ENCODE data around the gene MICU2. TPM values are rescaled to one million over a fixed set of nuclear protein-coding genes. Genes with fewer than 3 reads are reported as not detected.

MICU2 gene
- total and polyA plus RNA-seq, 2 donors (not counting 3 experiments of a cell fraction or from before 2014, with no cell fraction given), result 24.0 to 36.7 TPM

GRCh38 chr13:21613791-21614190, 9.8 kb upstream of the MICU2 start:
- dilution Hi-C loops (cut with MboI; ENCODE audit: extremely low pct_ligation_motif_present, low sequenced_read_pairs) (no loop called here), intact Hi-C loops (cut with micrococcal nuclease) (no loop called here)
- ChIA-PET CTCF (interaction anchor here (1.1 to 1.3 kb wide), 2 partner anchors 24 to 101 kb away, joined by 3 to 4 read pairs; no protein-coding TSS in a partner anchor), POLR2A (no interaction called here)
- Histone ChIP-seq H3K27me3 (ENCODE audit: control insufficient read depth in 2 of 2, insufficient read depth in 2 of 2, low read length in 2 of 2) (peaks cover 5 to 6% of the 10 kb centered on the region in 2 experiments), H2AFZ (ENCODE audit: low read depth, low read length) (no peak overlapping the region), H4K20me1 (replicated peaks; ENCODE audit: control insufficient read depth, extremely low read depth, insufficient read depth, low read length) (no peaks in the 10 kb centered on the region), H3K9ac (replicated peaks; ENCODE audit: extremely low read depth, insufficient read depth, low read length) (no peak overlapping the region), H3K79me2 (ENCODE audit: control insufficient read depth, insufficient read depth, low read length) (no peaks in the 10 kb centered on the region), H3K9me3 (replicated peaks; ENCODE audit: control insufficient read depth, insufficient read depth, low read length) (no peaks in the 10 kb centered on the region), H3K4me2 (ENCODE audit: insufficient read depth, low read length) (no peak overlapping the region), H3K27ac (ENCODE audit: insufficient read depth, low read depth, low read length) (no peak overlapping the region), H3K4me1 (ENCODE audit: control insufficient read depth, extremely low read depth, insufficient read depth, low read length) (no peaks in the 10 kb centered on the region), H3K9me1 (replicated peaks; ENCODE audit: control insufficient read depth, extremely low read depth, insufficient read depth, low read length) (no peaks in the 10 kb centered on the region), H3K4me3 (replicated peaks in 1 of 3; ENCODE audit: insufficient read depth in 1 of 3, low read depth in 1 of 3, low read length in 3 of 3) (no peak overlapping the region), H3K36me3 (ENCODE audit: control insufficient read depth in 2 of 2, extremely low read depth in 1 of 2, insufficient read depth in 2 of 2, low read length in 2 of 2) (no peaks in the 10 kb centered on the region)
- FAIRE-seq (no peak), DNase-seq (ENCODE audit: low read depth, low spot score) (no peak)
- TF ChIP-seq JUN (IDR thresholded peaks at IDR 0.05; ENCODE audit: borderline replicate concordance, insufficient read depth, insufficient read length, low read depth) (no peak), POLR2A (IDR thresholded peaks at IDR 0.05; ENCODE audit: low read depth, low read length) (no peak), MYC (IDR thresholded peaks at IDR 0.05; ENCODE audit: low read depth, low read length) (no peak), POLR2AphosphoS5 (IDR thresholded peaks at IDR 0.05; ENCODE audit: insufficient read depth, low read depth, low read length) (no peak)
- TF ChIP-seq, protein P1, sequence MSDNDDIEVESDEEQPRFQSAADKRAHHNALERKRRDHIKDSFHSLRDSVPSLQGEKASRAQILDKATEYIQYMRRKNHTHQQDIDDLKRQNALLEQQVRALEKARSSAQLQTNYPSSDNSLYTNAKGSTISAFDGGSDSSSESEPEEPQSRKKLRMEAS (IDR thresholded peaks at IDR 0.05; ENCODE audit: insufficient read depth, insufficient read length), result no peak
- no TSS peak for BruUV-seq (replicated peaks)

DNA sequence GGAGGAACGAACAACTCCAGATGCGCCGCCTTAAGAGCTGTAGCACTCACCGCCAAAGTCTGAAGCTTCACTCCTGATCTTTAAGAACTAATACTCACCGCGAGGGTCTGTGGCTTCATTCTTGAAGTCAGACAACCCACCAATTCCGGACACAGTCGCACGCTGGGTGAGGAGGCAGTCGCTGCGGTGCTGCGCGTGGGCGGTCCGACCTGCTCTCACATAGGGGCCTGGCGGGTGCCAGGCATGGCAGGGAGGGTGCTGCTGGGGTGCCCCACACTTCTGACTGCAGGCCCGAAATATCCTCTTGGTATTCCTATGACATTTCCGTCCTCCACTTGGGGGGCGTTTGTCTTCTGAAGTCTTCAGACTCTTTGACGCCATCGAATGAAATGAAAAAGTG, 7.4 kb upstream of the MICU2 start:
- ChIA-PET CTCF (interaction anchor here (2.3 kb wide), 1 partner anchor 27 kb away, joined by 11 read pairs; no protein-coding TSS in a partner anchor), POLR2A (no interaction called here)
- DNase-seq (ENCODE audit: low read depth, low spot score) (no peak), FAIRE-seq (no peak)
- no peaks in the 10 kb centered on the region for H3K9me1 ChIP-seq (replicated peaks; ENCODE audit: control insufficient read depth, extremely low read depth, insufficient read depth, low read length)
- no TSS peak for BruUV-seq (replicated peaks)
- TF ChIP-seq MYC (IDR thresholded peaks at IDR 0.05; ENCODE audit: low read depth, low read length) (no peak), POLR2A (IDR thresholded peaks at IDR 0.05; ENCODE audit: low read depth, low read length) (no peak), JUN (IDR thresholded peaks at IDR 0.05; ENCODE audit: borderline replicate concordance, insufficient read depth, insufficient read length, low read depth) (no peak), CTCF (IDR thresholded peaks at IDR 0.05; ENCODE audit: extremely low read depth in 1 of 2, insufficient read depth in 1 of 2, low read depth in 1 of 2, low read length in 2 of 2) (no peak), EZH2 (IDR thresholded peaks at IDR 0.05; ENCODE audit: borderline replicate concordance, low read depth, low read length, severe bottlenecking) (no peak), POLR2AphosphoS5 (IDR thresholded peaks at IDR 0.05; ENCODE audit: insufficient read depth, low read depth, low read length) (no peak), FOS (IDR thresholded peaks at IDR 0.05; ENCODE audit: borderline replicate concordance, insufficient read depth, low read length) (no peak), GATA2 (IDR thresholded peaks at IDR 0.05; ENCODE audit: insufficient read depth, insufficient read length, low read depth, low read length) (no peak)
- TF ChIP-seq, protein P1 (IDR thresholded peaks at IDR 0.05; ENCODE audit: insufficient read depth, insufficient read length), result no peak
- no peaks in the 10 kb centered on the region for H3K79me2 ChIP-seq (ENCODE audit: control insufficient read depth, insufficient read depth, low read length)
- H3K27ac ChIP-seq (ENCODE audit: insufficient read depth, low read depth, low read length), result no peak overlapping the region
- peaks cover 8 to 19% of the 10 kb centered on the region in 2 experiments for H3K27me3 ChIP-seq (ENCODE audit: control insufficient read depth in 2 of 2, insufficient read depth in 2 of 2, low read length in 2 of 2)
- dilution Hi-C loops (cut with MboI; ENCODE audit: extremely low pct_ligation_motif_present, low sequenced_read_pairs) (no loop called here), intact Hi-C loops (cut with micrococcal nuclease) (no loop called here)
- H3K4me2 ChIP-seq (ENCODE audit: insufficient read depth, low read length), result no peak overlapping the region
- no peak overlapping the region for H2AFZ ChIP-seq (ENCODE audit: low read depth, low read length)
- no peaks in the 10 kb centered on the region for H3K9me3 ChIP-seq (replicated peaks; ENCODE audit: control insufficient read depth, insufficient read depth, low read length)
- no peaks in the 10 kb centered on the region for H3K36me3 ChIP-seq (ENCODE audit: control insufficient read depth in 2 of 2, extremely low read depth in 1 of 2, insufficient read depth in 2 of 2, low read length in 2 of 2)
- H3K9ac ChIP-seq (replicated peaks; ENCODE audit: extremely low read depth, insufficient read depth, low read length), result no peak overlapping the region
- H4K20me1 ChIP-seq (replicated peaks; ENCODE audit: control insufficient read depth, extremely low read depth, insufficient read depth, low read length), result no peaks in the 10 kb centered on the region
- no peak overlapping the region for H3K4me3 ChIP-seq (replicated peaks in 1 of 3; ENCODE audit: insufficient read depth in 1 of 3, low read depth in 1 of 3, low read length in 3 of 3)
- H3K4me1 ChIP-seq (ENCODE audit: control insufficient read depth, extremely low read depth, insufficient read depth, low read length), result no peaks in the 10 kb centered on the region

Measured in endothelial cell of umbilical vein (primary cell).